GM19395 (cell line): ENCODE measurements around the gene PFN3.
A peak's percentile ranks its signal among the peaks of the same experiment; 100 is the strongest.
"Not testable (repeated sequence)": the region's sequence is repeated elsewhere in the genome, so short reads cannot be mapped to it uniquely, and the experiment has no call there.

Experiments
- ATAC-seq: cut with Tn5 transposase; IDR thresholded peaks from one replicate; pipeline ENCODE4 v1.9.1; 2021; ENCODE audit warnings: mild to moderate bottlenecking, moderate library complexity; ENCODE audit not compliant: unreplicated experiment

The PFN3 gene

DNA sequence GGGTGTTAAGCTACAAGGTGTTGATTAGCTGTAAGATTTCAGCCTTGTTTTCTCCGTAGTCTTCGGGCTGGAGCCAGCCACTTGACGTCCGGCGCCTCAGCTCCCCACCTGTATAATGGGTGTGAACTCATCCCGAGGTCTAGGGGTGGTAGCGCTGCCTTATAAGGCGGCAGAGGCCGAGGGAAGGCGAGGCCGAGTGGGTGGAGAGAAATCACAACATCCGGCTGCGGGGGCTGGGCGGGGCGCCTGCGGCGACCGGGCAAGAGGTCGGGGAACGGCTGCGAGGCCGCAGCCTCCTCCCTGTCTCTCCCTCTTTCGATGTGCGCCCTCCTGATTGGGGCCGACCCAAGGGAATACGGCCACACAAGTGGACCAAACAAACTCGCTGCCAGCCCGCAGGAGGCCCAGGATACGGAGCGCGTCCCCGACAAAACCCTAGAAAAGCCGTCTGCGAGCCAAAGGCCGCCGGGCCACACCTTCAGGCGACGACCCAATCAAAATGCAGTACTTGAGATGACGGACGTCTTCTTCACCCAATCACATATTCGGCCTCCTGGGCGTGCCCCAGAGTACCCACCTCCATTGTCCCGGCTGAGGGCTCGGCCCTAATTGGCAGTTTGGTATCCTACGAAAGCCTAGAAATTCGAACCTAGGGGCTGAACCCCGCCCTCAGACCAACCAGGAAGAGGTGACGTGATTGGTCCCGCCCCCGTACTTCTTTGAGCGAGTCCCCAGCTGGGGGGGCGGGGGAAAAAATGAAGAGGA, 25.5 kb upstream of the PFN3 start:
- peak; percentile 80 for ATAC-seq

- ATAC-seq, result no peak
These were observed 24.8 kb upstream of the PFN3 start for GRCh38 chr5:177425196-177425800.

DNA sequence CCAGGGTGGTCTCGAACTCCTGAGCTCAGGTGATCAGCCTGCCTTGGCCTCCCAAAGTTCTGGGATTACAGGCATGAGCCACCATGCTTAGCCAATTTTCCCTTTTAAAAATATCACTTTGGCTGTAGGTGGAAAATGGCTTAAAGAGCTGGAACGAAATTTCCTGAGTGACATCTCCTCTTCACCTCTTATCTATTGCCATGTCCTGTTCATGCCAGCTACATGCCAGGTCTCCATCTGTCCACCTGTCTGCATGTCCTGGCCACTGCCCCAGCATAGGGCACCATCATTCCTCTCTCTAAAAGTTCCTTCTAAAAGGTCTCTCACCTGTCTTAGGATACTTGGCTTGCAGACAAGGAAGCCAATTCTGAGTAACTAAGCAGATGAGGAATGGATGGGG, 23.2 kb upstream of the PFN3 start:
- ATAC-seq, result no peak

DNA sequence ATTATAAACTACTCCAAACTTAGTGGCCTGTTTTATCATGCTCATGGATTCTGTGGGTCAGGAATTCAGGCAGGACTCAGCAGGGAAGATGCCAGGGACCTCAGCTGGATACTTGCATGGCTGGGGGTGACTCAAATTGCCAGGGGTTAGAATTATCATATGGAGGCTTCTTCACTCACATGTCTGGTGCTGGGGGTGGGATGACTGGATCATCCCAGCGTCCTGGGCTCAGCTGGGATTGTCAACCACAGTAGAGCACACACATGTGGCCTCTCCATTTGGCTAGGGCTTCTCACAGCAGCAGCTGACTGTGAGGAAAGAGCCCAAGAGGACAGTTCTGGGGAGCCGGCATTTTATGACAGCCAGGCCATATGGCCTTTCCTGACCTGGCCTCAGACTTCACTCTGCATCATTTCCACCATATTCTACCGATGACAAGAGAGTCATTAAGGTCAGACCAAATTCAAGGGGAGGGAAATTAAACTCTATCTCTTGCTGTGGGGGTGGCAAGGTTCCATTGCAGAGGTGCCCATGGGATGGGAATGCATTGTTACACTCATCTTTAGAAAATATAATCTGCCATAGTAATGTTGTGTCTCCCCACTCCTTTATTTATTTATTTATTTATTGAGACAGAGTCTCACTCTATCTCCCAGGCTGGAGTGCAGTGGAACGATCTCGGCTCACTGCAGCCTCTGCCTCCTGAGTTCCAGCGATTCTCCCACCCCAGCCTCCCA, 20.8 kb upstream of the PFN3 start:
- no peak for ATAC-seq

DNA sequence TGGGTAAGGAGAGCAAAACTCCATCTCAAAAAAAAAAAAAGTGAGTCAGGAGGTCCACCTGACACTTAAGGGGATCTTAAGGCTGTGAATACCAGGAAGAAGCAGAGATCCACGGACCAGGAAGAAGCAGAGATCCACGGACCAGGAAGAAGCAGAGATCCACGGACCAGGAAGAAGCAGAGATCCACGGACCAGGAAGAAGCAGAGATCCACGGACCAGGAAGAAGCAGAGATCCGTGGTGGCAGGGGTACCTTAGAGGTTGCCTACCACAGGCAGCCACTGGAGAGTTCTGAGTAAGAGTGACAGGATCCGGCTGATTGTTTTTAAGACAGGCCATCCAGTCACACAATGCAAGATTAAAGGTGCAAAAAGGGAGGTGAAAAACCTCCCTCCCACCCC, 20.0 kb upstream of the PFN3 start:
- not testable (repeated sequence) for ATAC-seq

DNA sequence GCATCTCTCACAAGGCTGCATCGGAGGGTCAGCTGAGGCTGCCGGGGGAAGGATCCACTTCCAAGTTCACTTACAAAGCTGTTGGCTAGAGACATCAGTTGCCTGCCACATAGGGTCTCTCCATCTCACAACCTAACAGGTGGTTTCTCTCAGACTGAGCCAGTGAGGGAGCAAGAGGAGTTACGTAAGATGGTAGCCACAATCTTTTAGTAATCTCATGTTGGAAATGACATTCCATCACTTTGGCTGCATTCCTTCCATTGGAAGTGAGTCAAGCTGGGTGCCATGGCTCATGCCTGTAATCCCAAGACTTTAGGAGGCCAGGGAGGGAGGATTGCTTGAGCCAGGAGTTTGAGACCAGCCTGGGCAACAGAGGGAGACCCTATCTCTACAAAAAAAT, 18.6 kb upstream of the PFN3 start:
- ATAC-seq, result no peak

- not testable (repeated sequence) for ATAC-seq
These were observed 16.6 kb upstream of the PFN3 start for GRCh38 chr5:177417081-177417480.

DNA sequence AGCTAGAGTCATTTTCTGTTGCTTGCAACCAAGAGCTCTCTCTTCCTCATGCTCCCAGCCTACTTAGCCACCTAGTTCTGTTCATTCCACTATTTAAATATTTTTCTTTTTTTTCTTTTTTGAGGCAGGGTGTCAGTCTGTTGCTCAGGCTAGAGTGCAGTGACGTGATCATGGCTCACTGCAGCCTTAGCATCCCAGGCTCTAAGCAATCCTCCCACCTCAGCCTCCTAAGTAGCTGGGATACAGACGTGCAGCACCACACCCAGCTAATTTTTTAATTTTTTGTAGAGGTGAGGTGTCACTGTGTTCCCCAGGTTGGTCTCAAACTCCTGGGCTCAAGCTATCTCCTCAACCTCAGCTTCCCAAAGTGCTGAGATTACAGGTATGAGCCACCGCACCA, 14.0 kb upstream of the PFN3 start:
- ATAC-seq, result no peak

- peak; percentile 86 for ATAC-seq
These were observed 12.3 kb upstream of the PFN3 start for GRCh38 chr5:177412603-177413233.

- ATAC-seq, result no peak
These were observed 10.1 kb upstream of the PFN3 start for GRCh38 chr5:177410575-177410974.

- ATAC-seq, result no peak
These were observed 8.8 kb upstream of the PFN3 start, which contains the start of gene F12 for GRCh38 chr5:177409043-177409801. TSS of gene F12 (minus strand) at chr5:177409564. CDS start at chr5:177409527, 37 bp downstream.

GRCh38 chr5:177405805-177406204, 5.3 kb upstream of the PFN3 start:
- ATAC-seq, result no peak

GRCh38 chr5:177405312-177405711, 4.9 kb upstream of the PFN3 start:
- no peak for ATAC-seq

- no peak for ATAC-seq
These were observed 4.2 kb upstream of the PFN3 start for GRCh38 chr5:177404641-177405179.

DNA sequence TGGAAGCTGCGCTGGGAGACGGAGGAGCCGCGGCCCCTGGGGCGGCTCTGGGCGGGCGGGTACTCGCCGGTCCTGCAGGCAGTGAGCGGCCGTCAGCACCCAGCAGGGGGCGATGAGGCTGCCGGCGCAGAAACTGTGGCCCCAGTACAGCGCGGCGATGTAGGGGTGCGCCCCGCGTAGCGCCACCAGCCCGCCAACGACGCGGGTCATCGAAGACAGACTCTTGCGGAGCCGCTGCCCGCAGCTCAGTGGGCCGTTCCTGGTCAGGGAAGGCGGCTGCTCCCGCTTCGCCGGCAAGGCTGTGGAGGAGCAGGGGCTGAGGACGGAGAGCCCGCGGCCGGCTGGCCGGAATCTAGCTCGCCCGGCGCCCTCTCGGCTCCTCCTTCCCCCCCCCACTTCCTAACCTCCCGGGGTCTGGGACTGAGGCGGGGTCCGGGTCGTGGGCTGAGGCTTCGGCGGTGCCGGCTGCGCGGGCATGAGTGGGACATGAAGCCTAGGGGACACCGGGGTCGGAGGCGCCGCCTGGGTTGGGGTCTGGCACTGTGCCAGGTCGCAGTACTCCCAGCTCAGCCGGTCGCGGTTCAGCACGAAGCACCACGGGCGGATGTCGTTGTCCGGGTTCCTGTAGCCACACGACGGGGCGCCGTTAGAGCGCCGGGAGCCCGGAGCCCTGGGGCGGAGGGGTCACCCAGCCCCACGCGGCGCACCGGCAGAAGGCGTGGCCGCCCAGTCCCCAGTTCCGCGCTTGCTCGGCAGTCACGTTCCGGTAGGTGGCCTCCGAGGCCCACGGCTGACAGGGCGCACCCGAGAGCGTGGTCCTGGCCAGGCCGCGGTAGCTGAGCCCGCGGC, 3.6 kb upstream of the PFN3 start:
- peak; percentile 84 for ATAC-seq

- peak; percentile 39 for ATAC-seq
These were observed 2.8 kb upstream of the PFN3 start for GRCh38 chr5:177403102-177403791.

- ATAC-seq, result no peak
These were observed 2.0 kb upstream of the PFN3 start for GRCh38 chr5:177402271-177403043.

DNA sequence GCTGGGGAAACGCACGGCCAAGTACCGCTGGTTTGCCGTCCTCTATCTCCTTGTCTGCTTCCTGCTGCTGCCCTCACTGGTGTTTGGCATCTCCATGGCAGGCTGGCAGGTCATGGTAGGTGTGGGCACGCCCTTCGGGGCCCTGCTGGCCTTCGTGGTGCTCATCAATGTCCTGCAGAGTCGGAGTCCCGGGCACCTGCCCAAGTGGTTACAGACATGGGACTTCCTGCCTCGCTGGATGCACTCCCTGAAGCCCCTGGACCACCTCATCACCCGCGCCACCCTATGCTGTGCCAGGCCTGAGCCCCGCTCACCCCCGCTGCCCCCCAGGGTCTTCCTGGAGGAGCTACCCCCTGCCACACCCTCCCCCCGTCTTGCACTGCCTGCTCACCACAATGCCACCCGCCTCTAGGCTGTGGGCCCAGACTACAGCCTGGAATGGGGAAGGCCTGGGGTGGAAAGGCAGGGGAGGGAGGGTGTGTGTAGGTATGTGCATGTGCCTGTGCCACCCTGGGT, 2.5 kb downstream of the PFN3 start:
- no peak for ATAC-seq
